ENCODE measurements around the gene RSRC1.
A peak's percentile ranks its signal among the peaks of the same experiment; 100 is the strongest.
"Not testable (repeated sequence)": the region's sequence is repeated elsewhere in the genome, so short reads cannot be mapped to it uniquely, and the experiment has no call there.

The RSRC1 gene

DNA sequence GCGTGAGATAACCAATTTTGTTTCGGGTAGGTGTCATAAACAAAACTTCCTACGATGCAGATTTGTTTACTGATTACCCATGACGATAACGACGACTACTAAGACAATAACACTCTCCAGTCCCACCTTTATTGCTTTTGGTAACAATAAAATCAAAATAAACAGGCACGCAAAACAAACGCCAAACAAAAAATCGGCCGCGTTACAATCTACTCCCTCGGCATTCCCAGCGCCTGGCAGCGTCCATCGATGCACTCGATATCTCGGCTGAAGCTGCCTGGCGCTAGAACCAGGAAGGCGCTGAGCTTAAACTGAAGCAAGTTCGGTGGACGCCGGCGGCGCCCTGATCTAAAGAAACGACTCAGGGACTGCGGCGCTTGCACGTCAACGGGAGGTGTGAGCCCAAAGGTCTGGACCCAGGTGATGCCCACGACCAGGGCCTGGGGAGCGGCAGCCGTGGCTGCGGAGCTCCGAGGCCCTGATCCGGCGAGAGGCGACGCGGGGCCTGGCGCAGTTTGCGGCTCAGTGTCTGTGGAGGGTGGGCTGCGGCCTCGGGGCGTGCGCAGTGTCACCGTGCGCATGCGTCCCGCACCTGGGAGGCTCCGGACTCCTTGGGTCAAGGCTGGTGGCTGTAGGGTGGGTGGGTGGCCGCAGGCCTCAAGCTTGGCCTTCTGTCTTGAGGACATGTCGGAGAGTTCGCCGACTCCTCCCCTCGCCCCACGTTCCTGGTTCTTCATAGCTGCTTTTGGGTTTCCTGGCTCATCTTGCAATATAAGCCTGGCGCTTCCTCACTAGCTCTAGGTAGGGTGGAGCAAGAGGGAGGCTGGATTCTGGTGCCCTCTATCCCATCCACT, at the start of gene RSRC1:
Gene RSRC1, plus strand, starts transcription at position 286 of the 854 bp plus-strand sequence. CDS start 12,016 bp downstream, outside the sequence.
- Histone ChIP-seq H3K36me3 (ENCODE audit: control insufficient read depth in 1 of 2, insufficient read depth in 2 of 2, low read length in 2 of 2) (no peaks in the 10 kb centered on the region), H3K27ac (ENCODE audit: low read length) (peak within 1 kb of the TSS; percentile 49), H3K4me3 (ENCODE audit: low read depth in 1 of 2, low read length in 2 of 2) (peak within 1 kb of the TSS; percentile 96 to 97), H3K27me3 (ENCODE audit: low read depth, low read length) (peaks cover 39% of the 10 kb centered on the region), H3K4me1 (ENCODE audit: control insufficient read depth in 1 of 2, insufficient read depth in 2 of 2, low read length in 2 of 2) (peaks cover 5 to 38% of the 10 kb centered on the region in 2 donors), H3K9me3 (ENCODE audit: control insufficient read depth in 1 of 2, low read length in 2 of 2) (peaks cover 0 to 2% of the 10 kb centered on the region in 2 donors)

- not testable (repeated sequence) for H3K9me3 ChIP-seq (ENCODE audit: control insufficient read depth in 1 of 2, low read length in 2 of 2); H3K4me3 ChIP-seq (ENCODE audit: low read depth in 1 of 2, low read length in 2 of 2); H3K4me1 ChIP-seq (ENCODE audit: control insufficient read depth in 1 of 2, insufficient read depth in 2 of 2, low read length in 2 of 2); H3K27me3 ChIP-seq (ENCODE audit: low read depth, low read length); H3K36me3 ChIP-seq (ENCODE audit: control insufficient read depth in 1 of 2, insufficient read depth in 2 of 2, low read length in 2 of 2); H3K27ac ChIP-seq (ENCODE audit: low read length)
Measured at GRCh38 chr3:158065574-158065973, 44.3 kb upstream of the RSRC1 start.

- H3K4me1 ChIP-seq (ENCODE audit: control insufficient read depth in 1 of 2, insufficient read depth in 2 of 2, low read length in 2 of 2) = no peaks in the 10 kb centered on the region
- H3K9me3 ChIP-seq (ENCODE audit: control insufficient read depth in 1 of 2, low read length in 2 of 2) = no peaks in the 10 kb centered on the region
- no peaks in the 10 kb centered on the region for H3K27me3 ChIP-seq (ENCODE audit: low read depth, low read length)
- no peak overlapping the region for H3K27ac ChIP-seq (ENCODE audit: low read length)
- H3K36me3 ChIP-seq (ENCODE audit: control insufficient read depth in 1 of 2, insufficient read depth in 2 of 2, low read length in 2 of 2) = no peaks in the 10 kb centered on the region
- H3K4me3 ChIP-seq (ENCODE audit: low read depth in 1 of 2, low read length in 2 of 2) = no peak overlapping the region
Measured at GRCh38 chr3:158072790-158073189, 37.1 kb upstream of the RSRC1 start.

DNA sequence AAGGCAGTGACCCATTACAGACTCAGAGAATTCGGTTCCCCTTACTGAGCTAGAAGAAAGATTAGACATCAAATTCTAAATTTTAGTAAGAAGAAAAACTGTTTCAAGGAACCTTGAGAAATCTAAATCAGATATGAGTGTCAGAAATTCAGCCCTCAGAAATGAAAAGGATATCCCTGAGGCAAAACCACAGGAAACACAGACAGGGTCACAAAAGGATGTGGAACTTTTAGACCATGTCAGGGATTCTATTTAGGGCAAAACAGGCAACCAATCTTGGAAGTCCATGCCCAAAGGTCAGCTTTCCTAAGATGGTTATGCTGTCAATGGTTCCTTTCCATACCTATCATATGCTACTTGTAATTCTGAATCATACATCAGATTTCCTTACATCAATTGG, 35.3 kb upstream of the RSRC1 start:
- no peak overlapping the region for H3K4me3 ChIP-seq (ENCODE audit: low read depth in 1 of 2, low read length in 2 of 2)
- H3K9me3 ChIP-seq (ENCODE audit: control insufficient read depth in 1 of 2, low read length in 2 of 2) = no peaks in the 10 kb centered on the region
- H3K27ac ChIP-seq (ENCODE audit: low read length) = no peak overlapping the region
- no peaks in the 10 kb centered on the region for H3K4me1 ChIP-seq (ENCODE audit: control insufficient read depth in 1 of 2, insufficient read depth in 2 of 2, low read length in 2 of 2)
- H3K27me3 ChIP-seq (ENCODE audit: low read depth, low read length) = no peaks in the 10 kb centered on the region
- H3K36me3 ChIP-seq (ENCODE audit: control insufficient read depth in 1 of 2, insufficient read depth in 2 of 2, low read length in 2 of 2) = no peaks in the 10 kb centered on the region

GRCh38 chr3:158079599-158079998, 30.3 kb upstream of the RSRC1 start:
- no peaks in the 10 kb centered on the region for H3K4me1 ChIP-seq (ENCODE audit: control insufficient read depth in 1 of 2, insufficient read depth in 2 of 2, low read length in 2 of 2)
- H3K4me3 ChIP-seq (ENCODE audit: low read depth in 1 of 2, low read length in 2 of 2) = no peak overlapping the region
- H3K27ac ChIP-seq (ENCODE audit: low read length) = no peak overlapping the region
- H3K27me3 ChIP-seq (ENCODE audit: low read depth, low read length) = no peaks in the 10 kb centered on the region
- no peaks in the 10 kb centered on the region for H3K9me3 ChIP-seq (ENCODE audit: control insufficient read depth in 1 of 2, low read length in 2 of 2)
- H3K36me3 ChIP-seq (ENCODE audit: control insufficient read depth in 1 of 2, insufficient read depth in 2 of 2, low read length in 2 of 2) = no peaks in the 10 kb centered on the region

GRCh38 chr3:158084651-158085050, 25.2 kb upstream of the RSRC1 start:
- Histone ChIP-seq H3K27ac (ENCODE audit: low read length) (no peak overlapping the region), H3K4me3 (ENCODE audit: low read depth in 1 of 2, low read length in 2 of 2) (no peak overlapping the region), H3K27me3 (ENCODE audit: low read depth, low read length) (no peaks in the 10 kb centered on the region), H3K36me3 (ENCODE audit: control insufficient read depth in 1 of 2, insufficient read depth in 2 of 2, low read length in 2 of 2) (no peaks in the 10 kb centered on the region), H3K4me1 (ENCODE audit: control insufficient read depth in 1 of 2, insufficient read depth in 2 of 2, low read length in 2 of 2) (no peaks in the 10 kb centered on the region), H3K9me3 (ENCODE audit: control insufficient read depth in 1 of 2, low read length in 2 of 2) (no peaks in the 10 kb centered on the region)

GRCh38 chr3:158085358-158085757, 24.5 kb upstream of the RSRC1 start:
- no peak overlapping the region for H3K4me3 ChIP-seq (ENCODE audit: low read depth in 1 of 2, low read length in 2 of 2)
- no peaks in the 10 kb centered on the region for H3K36me3 ChIP-seq (ENCODE audit: control insufficient read depth in 1 of 2, insufficient read depth in 2 of 2, low read length in 2 of 2)
- H3K27ac ChIP-seq (ENCODE audit: low read length) = no peak overlapping the region
- H3K4me1 ChIP-seq (ENCODE audit: control insufficient read depth in 1 of 2, insufficient read depth in 2 of 2, low read length in 2 of 2) = no peaks in the 10 kb centered on the region
- no peaks in the 10 kb centered on the region for H3K27me3 ChIP-seq (ENCODE audit: low read depth, low read length)
- H3K9me3 ChIP-seq (ENCODE audit: control insufficient read depth in 1 of 2, low read length in 2 of 2) = no peaks in the 10 kb centered on the region

- no peak overlapping the region for H3K4me3 ChIP-seq (ENCODE audit: low read depth in 1 of 2, low read length in 2 of 2)
- H3K36me3 ChIP-seq (ENCODE audit: control insufficient read depth in 1 of 2, insufficient read depth in 2 of 2, low read length in 2 of 2) = no peaks in the 10 kb centered on the region
- no peak overlapping the region for H3K27ac ChIP-seq (ENCODE audit: low read length)
- H3K4me1 ChIP-seq (ENCODE audit: control insufficient read depth in 1 of 2, insufficient read depth in 2 of 2, low read length in 2 of 2) = no peaks in the 10 kb centered on the region
- H3K9me3 ChIP-seq (ENCODE audit: control insufficient read depth in 1 of 2, low read length in 2 of 2) = no peaks in the 10 kb centered on the region
- H3K27me3 ChIP-seq (ENCODE audit: low read depth, low read length) = no peaks in the 10 kb centered on the region
Measured at GRCh38 chr3:158085931-158086330, 24.0 kb upstream of the RSRC1 start.

GRCh38 chr3:158086361-158086760, 23.5 kb upstream of the RSRC1 start:
- Histone ChIP-seq H3K4me1 (ENCODE audit: control insufficient read depth in 1 of 2, insufficient read depth in 2 of 2, low read length in 2 of 2) (no peaks in the 10 kb centered on the region), H3K4me3 (ENCODE audit: low read depth in 1 of 2, low read length in 2 of 2) (no peak overlapping the region), H3K9me3 (ENCODE audit: control insufficient read depth in 1 of 2, low read length in 2 of 2) (no peaks in the 10 kb centered on the region), H3K36me3 (ENCODE audit: control insufficient read depth in 1 of 2, insufficient read depth in 2 of 2, low read length in 2 of 2) (no peaks in the 10 kb centered on the region), H3K27ac (ENCODE audit: low read length) (no peak overlapping the region), H3K27me3 (ENCODE audit: low read depth, low read length) (peaks cover under 1% of the 10 kb centered on the region)

- Histone ChIP-seq H3K9me3 (ENCODE audit: control insufficient read depth in 1 of 2, low read length in 2 of 2) (no peaks in the 10 kb centered on the region), H3K27ac (ENCODE audit: low read length) (no peak overlapping the region), H3K4me3 (ENCODE audit: low read depth in 1 of 2, low read length in 2 of 2) (no peak overlapping the region), H3K36me3 (ENCODE audit: control insufficient read depth in 1 of 2, insufficient read depth in 2 of 2, low read length in 2 of 2) (no peaks in the 10 kb centered on the region), H3K4me1 (ENCODE audit: control insufficient read depth in 1 of 2, insufficient read depth in 2 of 2, low read length in 2 of 2) (no peaks in the 10 kb centered on the region), H3K27me3 (ENCODE audit: low read depth, low read length) (peaks cover 5% of the 10 kb centered on the region)
Measured at GRCh38 chr3:158086776-158087175, 23.1 kb upstream of the RSRC1 start.

DNA sequence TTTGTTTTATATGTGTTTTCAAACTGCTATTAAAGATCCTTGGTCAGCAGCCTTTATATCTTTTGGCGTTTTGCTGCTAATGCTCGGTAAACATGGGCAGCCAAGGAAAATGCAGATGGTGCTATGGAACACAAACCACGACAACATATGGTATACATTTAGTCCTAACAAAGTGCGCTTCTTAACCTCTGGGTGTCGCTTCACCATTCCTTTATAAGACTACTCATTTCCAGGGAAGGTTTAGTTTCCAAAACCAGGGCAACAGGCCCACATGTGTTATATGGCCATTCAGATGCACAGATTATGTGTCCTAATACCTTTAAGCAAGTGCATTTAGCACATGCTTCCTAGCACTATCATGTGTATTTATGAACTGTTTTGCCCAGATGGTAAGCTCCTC, 18.4 kb upstream of the RSRC1 start:
- Histone ChIP-seq H3K9me3 (ENCODE audit: control insufficient read depth in 1 of 2, low read length in 2 of 2) (peaks cover 0 to 9% of the 10 kb centered on the region in 2 donors), H3K36me3 (ENCODE audit: control insufficient read depth in 1 of 2, insufficient read depth in 2 of 2, low read length in 2 of 2) (no peaks in the 10 kb centered on the region), H3K4me3 (ENCODE audit: low read depth in 1 of 2, low read length in 2 of 2) (no peak overlapping the region), H3K27ac (ENCODE audit: low read length) (no peak overlapping the region), H3K27me3 (ENCODE audit: low read depth, low read length) (peaks cover 39% of the 10 kb centered on the region), H3K4me1 (ENCODE audit: control insufficient read depth in 1 of 2, insufficient read depth in 2 of 2, low read length in 2 of 2) (peaks cover 0 to 6% of the 10 kb centered on the region in 2 donors)

- peaks cover 50% of the 10 kb centered on the region for H3K27me3 ChIP-seq (ENCODE audit: low read depth, low read length)
- no peaks in the 10 kb centered on the region for H3K36me3 ChIP-seq (ENCODE audit: control insufficient read depth in 1 of 2, insufficient read depth in 2 of 2, low read length in 2 of 2)
- H3K4me3 ChIP-seq (ENCODE audit: low read depth in 1 of 2, low read length in 2 of 2) = no peak overlapping the region
- H3K9me3 ChIP-seq (ENCODE audit: control insufficient read depth in 1 of 2, low read length in 2 of 2) = peaks cover 0 to 9% of the 10 kb centered on the region in 2 donors
- peaks cover 0 to 16% of the 10 kb centered on the region in 2 donors for H3K4me1 ChIP-seq (ENCODE audit: control insufficient read depth in 1 of 2, insufficient read depth in 2 of 2, low read length in 2 of 2)
- H3K27ac ChIP-seq (ENCODE audit: low read length) = no peak overlapping the region
Measured at GRCh38 chr3:158093526-158093925, 16.4 kb upstream of the RSRC1 start.
